ENCODE data around the gene WDR33.

The WDR33 gene

DNA sequence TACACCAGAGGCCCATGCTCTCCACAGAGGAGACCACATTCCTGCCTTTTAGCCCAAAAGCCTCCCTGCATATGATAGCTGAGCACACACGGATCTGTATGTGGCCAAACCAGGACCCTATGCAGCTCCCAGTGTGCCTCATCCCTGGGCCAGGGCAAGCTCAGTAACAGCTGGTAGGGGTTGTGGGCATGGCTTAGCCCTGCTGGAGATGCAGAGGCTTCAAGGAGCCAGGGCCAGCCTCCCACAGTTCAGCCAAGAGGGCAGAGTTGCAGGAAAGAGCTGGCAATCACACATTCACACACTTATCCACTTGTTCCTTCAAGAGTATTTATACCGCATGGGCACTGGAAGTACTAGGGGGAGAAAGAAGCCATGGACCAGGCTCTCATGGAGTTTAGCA, 134.1 kb downstream of the WDR33 start:
- Mint-ChIP-seq H3K4me1 (ENCODE audit: low read depth) (peaks cover 32% of the 10 kb centered on the region), H3K27me3 (peaks cover 83% of the 10 kb centered on the region), H3K36me3 (ENCODE audit: low read depth) (no peaks in the 10 kb centered on the region), H3K27ac (no peak overlapping the region), H3K4me3 (no peak overlapping the region), H3K9me3 (no peaks in the 10 kb centered on the region)
- intact Hi-C loops (cut with micrococcal nuclease): no loop called here

DNA sequence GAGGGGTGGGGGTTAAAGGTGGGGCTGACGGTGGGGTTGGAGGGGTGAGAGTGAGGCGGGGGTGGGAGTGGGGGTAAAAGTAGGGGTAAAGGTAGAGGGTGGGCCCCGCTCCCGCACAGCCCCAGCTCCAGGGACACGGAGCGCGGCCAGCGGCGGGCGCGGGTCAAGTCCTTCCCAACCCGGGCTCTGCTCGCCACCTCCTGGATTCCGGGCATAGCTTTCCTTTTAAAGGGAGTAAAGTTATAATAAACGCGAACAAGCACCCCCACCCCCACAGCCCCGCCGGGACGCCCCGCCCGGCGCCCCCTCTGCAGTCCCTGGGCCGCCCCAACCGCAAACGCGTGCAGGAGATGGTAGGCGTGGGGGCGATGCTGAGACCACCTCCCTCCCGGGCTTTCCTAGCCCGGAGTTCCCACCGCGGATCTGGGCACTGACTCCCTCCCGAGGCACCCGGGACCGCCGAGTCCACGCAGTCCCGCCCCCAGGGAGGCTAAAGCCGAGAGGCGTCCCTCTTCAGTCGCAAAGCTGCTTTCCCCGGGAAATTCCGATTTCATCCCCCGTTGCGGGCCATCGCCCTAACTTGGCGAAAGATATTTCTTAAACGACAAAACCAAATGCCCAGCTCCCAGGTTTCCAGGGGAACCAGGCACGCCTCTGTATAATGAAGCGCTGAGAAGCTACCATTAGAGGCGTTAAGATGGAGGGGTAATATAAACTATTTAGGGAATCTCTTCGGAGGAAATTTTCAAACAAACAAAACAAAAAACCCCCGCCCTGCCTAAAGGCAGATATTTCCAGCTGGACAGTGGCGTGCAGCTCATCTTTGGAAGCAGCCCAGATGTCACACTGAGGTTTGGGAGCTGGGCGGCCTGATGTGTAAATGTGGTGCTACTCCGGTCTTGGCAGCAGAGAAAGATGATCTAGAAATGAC, 135.4 kb downstream of the WDR33 start, which contains the start of gene LIMS2:
LIMS2 (minus strand) TSS at position 200 of the 931 bp plus-strand sequence. CDS start 506 bp downstream, outside the sequence.
- peaks cover 86% of the 10 kb centered on the region for H3K27me3 Mint-ChIP-seq
- no peaks in the 10 kb centered on the region for H3K36me3 Mint-ChIP-seq (ENCODE audit: low read depth)
- intact Hi-C loops (cut with micrococcal nuclease): no loop called here
- H3K9me3 Mint-ChIP-seq: no peaks in the 10 kb centered on the region
- peaks cover 26% of the 10 kb centered on the region for H3K4me1 Mint-ChIP-seq (ENCODE audit: low read depth)
- peak within 1 kb of the TSS; percentile 57 for H3K27ac Mint-ChIP-seq
- H3K4me3 Mint-ChIP-seq: peak within 1 kb of the TSS; percentile 76

DNA sequence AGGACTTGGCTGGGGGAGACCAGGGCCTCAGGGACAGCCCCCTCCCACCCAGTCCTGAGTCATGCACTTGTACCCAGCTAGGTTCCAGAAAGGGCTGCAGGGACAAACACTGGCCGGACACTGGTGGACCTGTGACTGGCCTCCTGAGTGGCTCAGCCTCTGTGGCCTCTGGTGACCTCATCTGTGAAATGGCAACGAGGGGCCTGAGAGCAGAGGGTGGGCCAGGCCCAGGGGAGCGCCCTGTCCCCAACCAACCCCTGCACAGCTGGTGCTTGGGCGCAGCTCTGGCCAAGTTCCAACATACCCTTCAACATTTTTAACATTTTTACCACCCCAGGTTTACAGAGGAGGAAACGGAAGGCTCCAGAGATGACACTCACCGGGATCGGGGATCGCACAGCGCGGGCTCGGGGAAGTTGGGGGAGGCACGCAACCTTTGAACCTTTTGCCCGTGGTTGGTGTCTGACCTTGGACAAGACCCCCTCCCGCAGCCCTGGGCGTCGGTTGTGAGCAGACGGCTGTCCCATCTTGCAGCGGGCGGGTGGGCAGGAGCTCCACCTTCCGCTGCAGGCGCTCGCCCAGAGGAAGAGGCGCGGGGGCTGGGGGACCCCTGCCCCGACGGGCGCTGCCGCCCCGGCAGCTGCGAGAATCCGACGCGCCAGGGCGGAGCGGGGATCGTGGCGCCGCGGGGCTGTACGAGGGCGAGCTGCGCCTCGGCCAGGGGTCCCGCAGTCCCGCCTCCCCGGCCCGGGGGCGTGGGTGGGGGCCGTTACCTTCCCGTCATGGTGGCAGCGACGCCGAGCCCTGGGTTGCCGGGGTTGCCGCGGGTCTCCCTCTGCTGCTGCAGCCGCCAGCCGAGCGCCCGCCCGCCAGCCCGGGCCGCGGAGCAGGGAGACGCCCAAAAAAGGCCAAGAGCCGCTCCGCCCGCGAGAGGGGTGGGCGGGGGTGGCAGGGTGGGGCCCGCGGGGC, 136.4 kb downstream of the WDR33 start:
- Mint-ChIP-seq H3K9me3 (no peaks in the 10 kb centered on the region), H3K4me3 (peak overlapping the region; percentile 76), H3K27me3 (peaks cover 90% of the 10 kb centered on the region), H3K4me1 (ENCODE audit: low read depth) (peaks cover 26% of the 10 kb centered on the region), H3K27ac (peak overlapping the region; percentile 57), H3K36me3 (ENCODE audit: low read depth) (no peaks in the 10 kb centered on the region)
- intact Hi-C loops (cut with micrococcal nuclease): no loop called here

DNA sequence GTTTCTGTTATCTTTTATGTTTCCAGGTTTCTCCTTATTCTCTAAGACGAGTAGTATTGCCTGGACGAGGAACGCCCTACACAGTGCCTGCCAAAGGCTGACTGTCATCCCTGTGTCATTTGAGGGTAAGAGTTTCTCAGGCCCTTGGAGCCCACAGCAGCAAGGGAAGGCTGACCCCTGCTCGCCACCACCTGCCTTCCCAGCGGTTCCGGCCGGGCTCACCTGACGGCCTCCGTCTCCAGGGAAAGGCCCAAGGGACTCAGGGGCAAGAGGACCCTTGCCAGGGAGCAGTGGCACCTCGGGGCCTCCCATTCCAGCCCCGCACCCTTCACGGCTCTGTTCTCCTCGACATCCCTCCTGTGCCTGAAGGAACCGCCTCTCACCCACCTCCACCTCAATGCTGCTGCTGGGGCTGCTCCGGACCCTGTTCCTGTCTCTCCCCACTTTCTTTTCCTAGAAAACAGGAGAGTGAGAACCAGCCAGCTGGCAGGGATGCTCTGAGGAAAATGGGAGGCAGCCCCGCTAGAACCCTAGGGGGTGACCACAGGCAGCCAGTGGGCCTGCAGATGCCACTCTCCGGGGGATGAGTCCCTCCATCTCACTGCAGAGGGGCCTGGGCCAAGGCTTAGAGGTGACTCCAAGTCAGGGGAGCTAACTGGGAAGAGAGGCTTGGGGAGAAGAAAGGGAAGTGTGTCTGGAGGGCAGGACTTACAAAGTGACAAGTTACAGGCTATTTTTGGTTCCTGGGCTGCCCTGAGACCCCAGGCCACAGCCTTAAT, 137.5 kb downstream of the WDR33 start:
- Mint-ChIP-seq H3K27ac (peak overlapping the region; percentile 57), H3K9me3 (no peaks in the 10 kb centered on the region), H3K36me3 (ENCODE audit: low read depth) (no peaks in the 10 kb centered on the region), H3K27me3 (peaks cover 89% of the 10 kb centered on the region), H3K4me1 (ENCODE audit: low read depth) (peaks cover 26% of the 10 kb centered on the region), H3K4me3 (peak overlapping the region; percentile 76)
- intact Hi-C loops (cut with micrococcal nuclease): loop anchor here (2.0 kb wide), 1 partner anchor 27 kb away; the partner anchor contains the start of gene SFT2D3

DNA sequence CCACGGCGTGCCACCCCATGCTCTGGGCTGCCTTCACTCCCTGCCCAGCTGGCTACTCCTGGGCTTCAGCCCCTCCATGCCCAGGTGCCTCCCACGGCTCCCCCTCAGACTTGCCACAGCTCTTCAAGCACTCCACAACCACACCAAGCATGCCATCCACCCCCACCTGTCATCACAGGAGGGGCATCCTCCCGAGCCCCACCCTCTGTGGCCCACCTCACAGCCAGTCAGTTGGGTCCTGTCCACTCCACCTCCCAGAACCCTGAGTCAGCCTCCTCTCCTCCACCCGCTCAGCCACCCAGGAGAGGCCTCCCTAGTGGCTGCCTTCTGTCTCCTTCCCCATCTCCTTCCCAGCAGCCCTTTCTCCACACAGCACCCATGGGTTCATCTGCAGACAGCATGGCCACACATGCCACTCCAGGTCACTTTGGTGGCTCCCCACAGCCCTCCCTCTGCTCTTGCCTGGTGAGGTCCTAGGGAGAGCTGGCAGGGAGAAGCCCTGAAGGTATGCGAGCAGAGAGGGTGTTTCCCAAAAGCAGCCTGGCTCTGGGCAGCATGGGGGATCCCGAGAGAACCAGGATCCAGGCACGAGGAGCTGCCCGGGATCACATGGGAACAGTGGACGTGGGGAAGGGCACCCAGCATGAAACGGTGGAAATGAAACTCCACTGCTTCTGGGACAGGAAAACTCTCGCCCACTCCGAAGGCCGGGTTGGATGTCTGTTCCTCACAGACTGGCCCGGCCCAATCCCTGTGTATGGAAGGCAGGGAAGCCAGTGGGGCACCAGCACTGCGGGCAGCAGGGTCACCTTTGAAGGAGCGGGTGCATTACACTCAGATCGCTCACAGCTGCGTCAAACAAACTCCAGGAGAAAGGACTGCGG, 138.4 kb downstream of the WDR33 start:
- intact Hi-C loops (cut with micrococcal nuclease): loop anchor here (2.0 kb wide), 1 partner anchor 28 kb away; the partner anchor contains the start of gene SFT2D3
- Mint-ChIP-seq H3K27ac (peak overlapping the region; percentile 16), H3K36me3 (ENCODE audit: low read depth) (no peaks in the 10 kb centered on the region), H3K27me3 (peaks cover 82% of the 10 kb centered on the region), H3K9me3 (no peaks in the 10 kb centered on the region), H3K4me3 (peak overlapping the region; percentile 19), H3K4me1 (ENCODE audit: low read depth) (peaks cover 26% of the 10 kb centered on the region)

DNA sequence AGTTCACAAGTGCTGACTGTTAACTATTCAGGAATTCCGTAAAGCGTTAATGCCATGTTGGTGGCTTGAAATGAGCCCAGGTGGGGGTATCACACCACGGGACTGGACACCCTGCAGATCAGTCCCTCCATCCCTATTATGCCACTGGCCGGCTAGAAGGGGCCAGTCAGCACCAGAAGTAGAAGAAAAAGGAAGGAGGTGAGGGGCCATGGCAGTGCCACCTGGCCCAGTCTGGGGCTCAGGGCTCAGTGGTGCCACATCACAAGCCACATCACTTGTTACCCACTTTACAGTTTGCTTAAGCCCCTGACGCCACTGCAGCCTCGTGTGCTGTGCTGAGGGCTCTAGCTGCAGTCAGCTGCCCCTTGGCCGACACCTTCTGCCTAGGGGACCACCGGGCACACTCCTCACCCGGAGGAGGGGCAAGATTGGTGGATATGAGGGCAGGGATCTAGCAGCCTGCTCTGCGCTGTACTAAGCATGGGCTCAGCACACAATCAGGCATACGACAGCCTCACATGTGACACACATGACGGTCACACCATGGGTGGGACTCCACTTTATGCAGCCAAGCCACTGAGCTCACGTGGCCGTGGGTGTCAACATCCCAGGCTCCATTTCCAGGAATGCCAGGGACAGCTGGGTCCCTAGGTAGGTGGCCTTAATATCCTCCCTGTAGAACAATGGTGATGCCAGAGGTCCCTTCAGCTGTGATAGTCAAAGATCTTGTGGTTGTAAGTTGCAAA, 139.2 kb downstream of the WDR33 start:
- Mint-ChIP-seq H3K4me3 (no peak overlapping the region), H3K36me3 (ENCODE audit: low read depth) (no peaks in the 10 kb centered on the region), H3K27ac (peak overlapping the region; percentile 16), H3K27me3 (peaks cover 81% of the 10 kb centered on the region), H3K9me3 (no peaks in the 10 kb centered on the region), H3K4me1 (ENCODE audit: low read depth) (peaks cover 26% of the 10 kb centered on the region)
- intact Hi-C loops (cut with micrococcal nuclease): loop anchor here (2.0 kb wide), 1 partner anchor 29 kb away; the partner anchor contains the start of gene SFT2D3

DNA sequence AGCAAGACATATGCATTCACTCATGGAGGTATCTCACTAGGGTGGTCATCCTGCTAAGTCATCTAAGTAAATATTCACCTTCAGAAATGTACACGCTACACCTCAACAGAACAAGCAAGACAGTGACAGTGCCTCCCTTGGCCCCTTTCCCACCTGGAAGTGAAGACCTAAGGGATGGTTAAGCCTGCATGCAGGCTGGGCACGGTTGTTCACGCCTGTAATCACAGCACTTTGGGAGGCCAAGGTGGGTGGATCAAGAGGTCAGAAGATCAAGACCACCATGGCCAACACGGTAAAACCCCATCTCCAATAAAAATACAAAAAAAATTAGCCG, 140.0 kb downstream of the WDR33 start:
- intact Hi-C loops (cut with micrococcal nuclease): no loop called here
- Mint-ChIP-seq H3K36me3 (ENCODE audit: low read depth) (no peaks in the 10 kb centered on the region), H3K4me1 (ENCODE audit: low read depth) (peaks cover 26% of the 10 kb centered on the region), H3K27me3 (peaks cover 82% of the 10 kb centered on the region), H3K27ac (no peak overlapping the region), H3K4me3 (no peak overlapping the region), H3K9me3 (no peaks in the 10 kb centered on the region)

DNA sequence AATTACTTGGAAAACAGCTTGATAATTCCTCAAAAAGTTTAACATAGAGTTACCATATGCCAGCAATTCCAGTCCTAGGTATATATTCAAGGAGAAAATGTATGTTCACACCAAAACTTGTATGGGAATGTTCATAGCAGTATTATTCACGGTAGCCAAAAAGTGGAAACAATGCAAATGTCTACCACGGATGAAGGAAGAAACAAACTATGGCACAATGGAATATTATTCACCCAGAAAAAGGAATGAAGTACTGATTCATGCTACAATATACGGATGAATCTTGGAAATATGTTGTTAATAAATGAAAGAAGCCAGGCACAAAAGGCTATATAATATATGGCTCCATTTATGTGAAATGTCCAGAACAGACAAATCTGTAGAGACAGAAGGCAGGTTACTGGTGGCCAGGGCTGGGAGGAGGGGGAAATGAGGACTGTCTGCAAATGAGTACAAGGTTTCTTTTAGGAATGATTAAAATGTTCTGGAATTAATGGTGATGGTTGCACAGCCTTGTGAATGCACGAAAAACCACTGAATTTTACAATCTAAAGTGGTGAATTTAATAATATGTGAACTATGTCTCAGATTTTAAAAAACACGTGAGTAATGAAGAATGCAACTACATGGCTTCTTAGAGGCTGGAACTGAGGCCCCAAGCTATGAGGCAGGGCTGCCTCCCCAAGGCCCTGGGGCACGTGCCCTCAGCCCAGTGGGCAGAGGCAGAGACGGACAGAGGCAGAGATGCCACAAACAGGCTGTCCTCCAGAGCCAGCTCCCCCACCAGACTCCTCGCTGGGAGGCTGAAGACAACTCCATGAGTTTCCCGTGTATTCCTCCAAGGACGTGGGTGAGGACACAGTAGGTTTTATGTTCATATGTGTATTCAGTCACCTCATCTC, 140.7 kb downstream of the WDR33 start:
- Mint-ChIP-seq H3K4me1 (ENCODE audit: low read depth) (peaks cover 26% of the 10 kb centered on the region), H3K36me3 (ENCODE audit: low read depth) (no peaks in the 10 kb centered on the region), H3K27ac (no peak overlapping the region), H3K9me3 (no peaks in the 10 kb centered on the region), H3K4me3 (no peak overlapping the region), H3K27me3 (peaks cover 82% of the 10 kb centered on the region)
- intact Hi-C loops (cut with micrococcal nuclease): no loop called here

DNA sequence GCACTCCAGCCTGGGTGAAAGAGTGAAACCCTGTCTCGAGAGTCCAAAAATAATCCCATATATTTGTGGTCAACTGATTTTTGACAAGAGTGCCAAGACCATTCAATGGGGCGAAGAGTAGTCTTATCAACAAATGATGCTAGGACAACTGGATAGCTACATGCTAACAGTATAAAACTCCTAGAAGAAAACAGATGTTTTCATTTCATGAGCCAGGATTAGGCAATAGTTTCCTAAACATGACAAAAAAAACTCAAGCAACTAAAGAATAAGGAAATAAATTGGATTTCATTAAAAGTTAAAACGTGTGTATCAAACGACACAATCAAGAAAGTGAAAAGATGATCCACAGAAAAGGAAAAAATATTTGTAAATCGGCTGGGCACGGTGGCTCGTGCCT, 141.9 kb downstream of the WDR33 start:
- no peaks in the 10 kb centered on the region for H3K36me3 Mint-ChIP-seq (ENCODE audit: low read depth)
- no peak overlapping the region for H3K27ac Mint-ChIP-seq

DNA sequence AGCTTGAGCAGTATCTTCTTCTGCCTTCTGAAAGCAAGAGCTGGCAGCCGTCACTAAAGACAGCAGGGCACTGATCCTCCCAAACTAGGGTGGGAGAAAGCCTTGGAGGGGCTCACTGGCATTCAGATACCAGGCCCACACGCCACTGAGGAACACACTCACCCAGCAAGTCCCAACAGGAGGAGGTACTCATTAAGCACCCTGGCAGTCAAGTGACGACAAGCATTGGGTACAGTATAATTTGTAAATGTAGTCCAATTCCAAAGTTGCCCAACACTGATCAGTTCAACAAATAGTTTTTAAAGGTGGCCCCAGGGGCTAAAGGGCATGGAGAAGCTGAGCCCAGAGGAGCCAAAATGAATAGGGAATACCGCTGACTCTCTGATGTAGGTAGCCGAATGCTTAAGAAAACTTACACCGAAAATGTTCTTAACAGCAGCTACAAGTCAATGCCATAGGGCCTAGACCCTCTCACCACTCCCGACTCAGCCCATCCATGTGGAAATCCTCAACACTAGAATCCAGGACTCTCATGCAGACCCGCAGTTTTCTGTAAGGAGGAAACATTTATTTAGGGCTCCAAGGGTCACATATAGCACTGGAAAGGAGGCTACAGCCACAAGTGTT, 145.6 kb downstream of the WDR33 start:
- Mint-ChIP-seq H3K27ac (no peak overlapping the region), H3K27me3 (peaks cover 68% of the 10 kb centered on the region), H3K4me1 (ENCODE audit: low read depth) (peaks cover 22% of the 10 kb centered on the region), H3K4me3 (no peak overlapping the region), H3K9me3 (no peaks in the 10 kb centered on the region), H3K36me3 (ENCODE audit: low read depth) (no peaks in the 10 kb centered on the region)
- intact Hi-C loops (cut with micrococcal nuclease): no loop called here

More for the DNA sequence above, 141.9 kb downstream of the WDR33 start:
- H3K4me1 Mint-ChIP-seq (ENCODE audit: low read depth): peaks cover 20% of the 10 kb centered on the region
- intact Hi-C loops (cut with micrococcal nuclease): no loop called here
- H3K9me3 Mint-ChIP-seq: no peaks in the 10 kb centered on the region
- H3K27me3 Mint-ChIP-seq: peaks cover 85% of the 10 kb centered on the region
- no peak overlapping the region for H3K4me3 Mint-ChIP-seq

DNA sequence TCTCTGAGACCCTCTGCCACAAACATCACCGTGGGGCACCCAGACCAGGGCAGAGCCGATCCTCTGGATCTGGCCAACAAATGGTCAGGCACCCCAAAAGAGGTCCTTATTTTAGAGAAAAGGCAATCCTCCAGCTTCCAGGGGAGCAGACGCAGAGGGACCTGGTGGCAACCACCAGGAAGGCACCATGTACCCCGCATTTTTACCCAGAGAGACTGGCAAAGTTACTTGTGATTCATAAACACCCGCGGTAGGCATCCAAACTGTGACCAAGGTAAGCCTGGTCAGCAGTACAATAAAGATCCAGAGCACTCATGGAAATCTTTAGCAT, 146.1 kb downstream of the WDR33 start:
- Mint-ChIP-seq H3K4me1 (ENCODE audit: low read depth) (peaks cover 25% of the 10 kb centered on the region), H3K9me3 (no peaks in the 10 kb centered on the region), H3K27me3 (peaks cover 65% of the 10 kb centered on the region), H3K4me3 (no peak overlapping the region), H3K36me3 (ENCODE audit: low read depth) (no peaks in the 10 kb centered on the region), H3K27ac (no peak overlapping the region)
- intact Hi-C loops (cut with micrococcal nuclease): no loop called here

Data from dendritic cell treated with granulocyte-macrophage colony-stimulating factor and Interleukin-4, amounts not matched to agents 40 ng/mL and 50 ng/mL, for 4 days (primary cell).